Fibroblast of lung (primary cell): ENCODE measurements around the gene AK4. TPM values are rescaled to one million over a fixed set of nuclear protein-coding genes. Genes with fewer than 3 reads are reported as not detected.

Experiments
- DNase-seq, 2 donors: peaks; one replicate each; pipeline versions ENCODE4 v3.0.0 to v3.0.0-alpha.2; 2010; ENCODE audit warnings: low read depth in 2 of 2
- H2AFZ ChIP-seq: 2 replicates; pipeline ENCODE4 v1.5.1; 2012; ENCODE audit warnings: low read length, control low read depth, inconsistent platforms
- H3K27ac ChIP-seq: 2 replicates; pipeline ENCODE4 v1.5.1; 2011; ENCODE audit warnings: low read length, control low read depth; ENCODE audit not compliant: insufficient read depth
- H3K27me3 ChIP-seq: 2 replicates; pipeline ENCODE4 v1.5.1; 2011; ENCODE audit warnings: mild to moderate bottlenecking, low read length; ENCODE audit not compliant: control insufficient read depth, insufficient read depth
- H3K36me3 ChIP-seq: 2 replicates; pipeline ENCODE4 v1.5.1; 2011; ENCODE audit warnings: low read length; ENCODE audit not compliant: control insufficient read depth, insufficient read depth
- H3K4me1 ChIP-seq: 2 replicates; pipeline ENCODE4 v1.5.1; 2011; ENCODE audit warnings: low read length; ENCODE audit not compliant: control insufficient read depth, insufficient read depth; ENCODE audit errors: extremely low read depth
- H3K4me2 ChIP-seq: 2 replicates; pipeline ENCODE4 v1.5.1; 2011; ENCODE audit warnings: low read length, control low read depth; ENCODE audit not compliant: insufficient read depth; ENCODE audit errors: extremely low read depth
- H3K4me3 ChIP-seq, 4 experiments: fragments of 200-600 bp in 1 of 4; sonication (generic) in 1 of 4; replicated peaks in 1 of 4; 2 replicates each; pipeline ENCODE4 v1.5.1; 2011 to 2016; ENCODE audit warnings: low read length in 4 of 4, low read depth in 3 of 4, mild to moderate bottlenecking in 3 of 4, control low read depth in 2 of 4, inconsistent platforms in 1 of 4, mixed read lengths in 1 of 4; ENCODE audit not compliant: insufficient read depth in 1 of 4; ENCODE audit errors: control extremely low read depth in 1 of 4
- H3K79me2 ChIP-seq: 2 replicates; pipeline ENCODE4 v1.5.1; 2012; ENCODE audit warnings: mild to moderate bottlenecking, low read length, inconsistent platforms; ENCODE audit not compliant: control insufficient read depth, insufficient read depth
- H3K9ac ChIP-seq: 2 replicates; pipeline ENCODE4 v1.5.1; 2011; ENCODE audit warnings: mild to moderate bottlenecking, low read length, control low read depth; ENCODE audit not compliant: insufficient read depth
- H3K9me3 ChIP-seq: 2 replicates; pipeline ENCODE4 v1.5.1; 2012; ENCODE audit warnings: low read depth, low read length; ENCODE audit not compliant: control insufficient read depth, insufficient read depth
- H4K20me1 ChIP-seq: 2 replicates; pipeline ENCODE4 v1.5.1; 2011; ENCODE audit warnings: low read length; ENCODE audit not compliant: control insufficient read depth, insufficient read depth; ENCODE audit errors: extremely low read depth
- EZH2 ChIP-seq: IDR thresholded peaks from 2 replicates; pipeline ENCODE4 v1.5.1; 2012; ENCODE audit warnings: low read length, control low read depth, mild to moderate bottlenecking; ENCODE audit errors: missing control alignments
- polyA plus RNA-seq, 2 donors: library from polyadenylated mRNA; depleted of rRNA in 1 of 2; stranded (reverse) in 1 of 2; unstranded in 1 of 2; fragments of >200 nt; gene quantifications; 2 replicates each; pipeline ENCODE4 v1.2.1, GENCODE V29; 2011 to 2012; ENCODE audit warnings: missing spikeins in 1 of 2
- total RNA-seq: library from RNA; depleted of rRNA; stranded (reverse); fragments of >200 nt; gene quantifications from 2 replicates; pipeline ENCODE4 v1.2.1, GENCODE V29; 2014
- TF ChIP-seq, protein P1 (sequence below), 2 donors: IDR thresholded peaks in 1 of 2; conservative IDR thresholded peaks in 1 of 2; 1 replicate in 1 of 2; 2 replicates in 1 of 2; pipeline ENCODE4 v1.5.1; 2011 to 2012; ENCODE audit warnings: low read length in 2 of 2, control low read depth in 1 of 2, inconsistent platforms in 1 of 2, low read depth in 1 of 2, mild to moderate bottlenecking in 1 of 2

AK4 gene
- total and polyA plus RNA-seq, 2 donors (not counting 1 experiment from before 2014, with no cell fraction given) = 6.3 to 49.3 TPM

GRCh38 chr1:65210325-65210724 is 62.3 kb downstream of the AK4 start:
- Histone ChIP-seq H3K36me3 (no peaks in the 10 kb centered on the region), H3K79me2 (no peaks in the 10 kb centered on the region), H3K27me3 (no peaks in the 10 kb centered on the region), H3K27ac (no peak overlapping the region), H3K9ac (no peak overlapping the region), H3K4me2 (no peak overlapping the region), H3K4me1 (no peaks in the 10 kb centered on the region), H2AFZ (no peak overlapping the region), H3K4me3 (no peak overlapping the region), H4K20me1 (no peaks in the 10 kb centered on the region), H3K9me3 (no peaks in the 10 kb centered on the region)
- no peak for DNase-seq
- TF ChIP-seq, protein P1, sequence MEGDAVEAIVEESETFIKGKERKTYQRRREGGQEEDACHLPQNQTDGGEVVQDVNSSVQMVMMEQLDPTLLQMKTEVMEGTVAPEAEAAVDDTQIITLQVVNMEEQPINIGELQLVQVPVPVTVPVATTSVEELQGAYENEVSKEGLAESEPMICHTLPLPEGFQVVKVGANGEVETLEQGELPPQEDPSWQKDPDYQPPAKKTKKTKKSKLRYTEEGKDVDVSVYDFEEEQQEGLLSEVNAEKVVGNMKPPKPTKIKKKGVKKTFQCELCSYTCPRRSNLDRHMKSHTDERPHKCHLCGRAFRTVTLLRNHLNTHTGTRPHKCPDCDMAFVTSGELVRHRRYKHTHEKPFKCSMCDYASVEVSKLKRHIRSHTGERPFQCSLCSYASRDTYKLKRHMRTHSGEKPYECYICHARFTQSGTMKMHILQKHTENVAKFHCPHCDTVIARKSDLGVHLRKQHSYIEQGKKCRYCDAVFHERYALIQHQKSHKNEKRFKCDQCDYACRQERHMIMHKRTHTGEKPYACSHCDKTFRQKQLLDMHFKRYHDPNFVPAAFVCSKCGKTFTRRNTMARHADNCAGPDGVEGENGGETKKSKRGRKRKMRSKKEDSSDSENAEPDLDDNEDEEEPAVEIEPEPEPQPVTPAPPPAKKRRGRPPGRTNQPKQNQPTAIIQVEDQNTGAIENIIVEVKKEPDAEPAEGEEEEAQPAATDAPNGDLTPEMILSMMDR (conservative IDR thresholded peaks at IDR 0.05 in 1 of 2, IDR thresholded peaks at IDR 0.05 in 1 of 2; ENCODE audit: low read depth in 1 of 2, low read length in 2 of 2) = no peak
- no peak for TF ChIP-seq EZH2

GRCh38 chr1:65211331-65211730 is 63.3 kb downstream of the AK4 start:
- no peaks in the 10 kb centered on the region for H3K4me1 ChIP-seq
- no peak for TF ChIP-seq EZH2
- TF ChIP-seq, protein P1 (conservative IDR thresholded peaks at IDR 0.05 in 1 of 2, IDR thresholded peaks at IDR 0.05 in 1 of 2; ENCODE audit: low read depth in 1 of 2, low read length in 2 of 2) = no peak
- H3K79me2 ChIP-seq = no peaks in the 10 kb centered on the region
- no peaks in the 10 kb centered on the region for H3K27me3 ChIP-seq
- no peak overlapping the region for H3K9ac ChIP-seq
- H4K20me1 ChIP-seq = no peaks in the 10 kb centered on the region
- no peak overlapping the region for H3K27ac ChIP-seq
- no peak overlapping the region for H2AFZ ChIP-seq
- H3K4me2 ChIP-seq = no peak overlapping the region
- no peak for DNase-seq
- H3K36me3 ChIP-seq = no peaks in the 10 kb centered on the region
- no peaks in the 10 kb centered on the region for H3K9me3 ChIP-seq
- H3K4me3 ChIP-seq = no peak overlapping the region

- TF ChIP-seq, protein P1 (conservative IDR thresholded peaks at IDR 0.05 in 1 of 2, IDR thresholded peaks at IDR 0.05 in 1 of 2; ENCODE audit: low read depth in 1 of 2, low read length in 2 of 2) = no peak
- no peak for TF ChIP-seq EZH2
- H3K79me2 ChIP-seq = no peaks in the 10 kb centered on the region
Measured at GRCh38 chr1:65213271-65214023, 65.4 kb downstream of the AK4 start.

More at GRCh38 chr1:65213271-65214023, 65.4 kb downstream of the AK4 start:
- H3K27me3 ChIP-seq = no peaks in the 10 kb centered on the region
- H3K4me3 ChIP-seq = no peak overlapping the region
- H4K20me1 ChIP-seq = no peaks in the 10 kb centered on the region
- no peaks in the 10 kb centered on the region for H3K36me3 ChIP-seq
- no peak overlapping the region for H2AFZ ChIP-seq
- no peak overlapping the region for H3K27ac ChIP-seq
- DNase-seq = no peak
- no peaks in the 10 kb centered on the region for H3K4me1 ChIP-seq
- no peaks in the 10 kb centered on the region for H3K9me3 ChIP-seq
- H3K4me2 ChIP-seq = no peak overlapping the region
- no peak overlapping the region for H3K9ac ChIP-seq
